ENCODE results near the gene DNAI4. TPM values are rescaled to one million over a fixed set of nuclear protein-coding genes. Genes with fewer than 3 reads are reported as not detected.
A peak's percentile ranks its signal among the peaks of the same experiment; 100 is the strongest.

DNAI4 gene
- polyA plus RNA-seq, 1 of the 3 experiments (the other 2 are of a cell fraction), result 1.3 TPM

- ChIA-PET POLR2A (no interaction called here), CTCF (interaction anchor here (0.6 kb wide), 1 partner anchor 83 kb away, joined by 3 read pairs; no protein-coding TSS in a partner anchor)
- peak overlapping the region; percentile 90 for H3K9ac ChIP-seq
- H3K9me3 ChIP-seq, result no peaks in the 10 kb centered on the region
- peak overlapping the region; percentile 85 to 91 for H3K27ac ChIP-seq (ENCODE audit: low read depth in 2 of 2, low read length in 1 of 2)
- H3K4me3 ChIP-seq (ENCODE audit: low read depth in 2 of 2, low read length in 1 of 2), result peak overlapping the region; percentile 86 to 89
- DNase-seq, result no peak
- H3K36me3 ChIP-seq (replicated peaks in 1 of 2; ENCODE audit: control insufficient read depth in 1 of 2, insufficient read depth in 2 of 2, low read length in 1 of 2), result peaks cover 21 to 24% of the 10 kb centered on the region in 2 experiments
- H3K4me2 ChIP-seq, result peak overlapping the region; percentile 82
- H3K79me2 ChIP-seq (ENCODE audit: insufficient read depth), result peaks cover 93% of the 10 kb centered on the region
- H3K27me3 ChIP-seq (ENCODE audit: insufficient read depth), result no peaks in the 10 kb centered on the region
- 28% methylated on average over 4 of the region's 4 CpGs for WGBS (ENCODE audit: low lambda C conversion rate)
- H3K9me2 ChIP-seq, result no peaks in the 10 kb centered on the region
- no peak for TF ChIP-seq USF2 (IDR thresholded peaks at IDR 0.05; ENCODE audit: borderline replicate concordance, low read depth, low read length)
- no peak for TF ChIP-seq NFIC (IDR thresholded peaks at IDR 0.05; ENCODE audit: borderline replicate concordance)
- no peak for TF ChIP-seq FOXM1 (IDR thresholded peaks at IDR 0.05; ENCODE audit: low read depth)
- no peak for TF ChIP-seq SMC3 (IDR thresholded peaks at IDR 0.05; ENCODE audit: low read depth, low read length)
- TF ChIP-seq TCF12 (IDR thresholded peaks at IDR 0.05), result no peak
- TF ChIP-seq CTCF (IDR thresholded peaks at IDR 0.05), result no peak
- TF ChIP-seq IRF3 (IDR thresholded peaks at IDR 0.05; ENCODE audit: low read depth, low read length), result no peak
- TF ChIP-seq ELF1 (IDR thresholded peaks at IDR 0.05), result no peak
- TF ChIP-seq EZH2phosphoT487 (IDR thresholded peaks at IDR 0.05; ENCODE audit: borderline replicate concordance, low read depth), result no peak
- TF ChIP-seq SIN3A (IDR thresholded peaks at IDR 0.05; ENCODE audit: borderline replicate concordance, low read depth, low read length), result no peak
- TF ChIP-seq GABPA (IDR thresholded peaks at IDR 0.05; ENCODE audit: low read depth), result no peak
- no peak for TF ChIP-seq GATA2 (CRISPR knock-in tag; IDR thresholded peaks at IDR 0.05)
- no peak for TF ChIP-seq RAD21 (IDR thresholded peaks at IDR 0.05; ENCODE audit: low read length)
- no peak for TF ChIP-seq MXI1 (IDR thresholded peaks at IDR 0.05; ENCODE audit: low read depth, low read length)
- TF ChIP-seq RFX5 (IDR thresholded peaks at IDR 0.05; ENCODE audit: low read length), result no peak
- TF ChIP-seq PBX3 (IDR thresholded peaks at IDR 0.05), result no peak
- TF ChIP-seq RXRA (IDR thresholded peaks at IDR 0.05; ENCODE audit: borderline replicate concordance, low read depth), result no peak
- TF ChIP-seq USF1 (IDR thresholded peaks at IDR 0.05; ENCODE audit: borderline replicate concordance, low read depth), result no peak
- no peak for TF ChIP-seq YY1 (IDR thresholded peaks at IDR 0.05; ENCODE audit: low read depth)
- TF ChIP-seq CHD2 (IDR thresholded peaks at IDR 0.05; ENCODE audit: low read length, partially characterized antibody), result no peak
- H3K4me1 ChIP-seq (ENCODE audit: control insufficient read depth in 1 of 2, insufficient read depth in 2 of 2, low read depth in 1 of 2, low read length in 1 of 2), result peaks cover 22 to 30% of the 10 kb centered on the region in 2 experiments
- peaks cover 28% of the 10 kb centered on the region for H4K20me1 ChIP-seq (ENCODE audit: insufficient read depth)
- no peak overlapping the region for H2AFZ ChIP-seq (ENCODE audit: low read depth)
- peaks cover 15% of the 10 kb centered on the region for H3F3A ChIP-seq (replicated peaks; ENCODE audit: insufficient read depth)
These were observed 6.9 kb upstream of the DNAI4 start for GRCh38 chr1:66931590-66931989.
